ENCODE results near the gene HM13. TPM values are rescaled to one million over a fixed set of nuclear protein-coding genes. Genes with fewer than 3 reads are reported as not detected.
A peak's percentile ranks its signal among the peaks of the same experiment; 100 is the strongest.
"Not testable (repeated sequence)": the region's sequence is repeated elsewhere in the genome, so short reads cannot be mapped to it uniquely, and the experiment has no call there.

HM13 gene
- total and polyA plus RNA-seq, 5 donors from 2014 or later = 111 to 142 (median 134) TPM

DNA sequence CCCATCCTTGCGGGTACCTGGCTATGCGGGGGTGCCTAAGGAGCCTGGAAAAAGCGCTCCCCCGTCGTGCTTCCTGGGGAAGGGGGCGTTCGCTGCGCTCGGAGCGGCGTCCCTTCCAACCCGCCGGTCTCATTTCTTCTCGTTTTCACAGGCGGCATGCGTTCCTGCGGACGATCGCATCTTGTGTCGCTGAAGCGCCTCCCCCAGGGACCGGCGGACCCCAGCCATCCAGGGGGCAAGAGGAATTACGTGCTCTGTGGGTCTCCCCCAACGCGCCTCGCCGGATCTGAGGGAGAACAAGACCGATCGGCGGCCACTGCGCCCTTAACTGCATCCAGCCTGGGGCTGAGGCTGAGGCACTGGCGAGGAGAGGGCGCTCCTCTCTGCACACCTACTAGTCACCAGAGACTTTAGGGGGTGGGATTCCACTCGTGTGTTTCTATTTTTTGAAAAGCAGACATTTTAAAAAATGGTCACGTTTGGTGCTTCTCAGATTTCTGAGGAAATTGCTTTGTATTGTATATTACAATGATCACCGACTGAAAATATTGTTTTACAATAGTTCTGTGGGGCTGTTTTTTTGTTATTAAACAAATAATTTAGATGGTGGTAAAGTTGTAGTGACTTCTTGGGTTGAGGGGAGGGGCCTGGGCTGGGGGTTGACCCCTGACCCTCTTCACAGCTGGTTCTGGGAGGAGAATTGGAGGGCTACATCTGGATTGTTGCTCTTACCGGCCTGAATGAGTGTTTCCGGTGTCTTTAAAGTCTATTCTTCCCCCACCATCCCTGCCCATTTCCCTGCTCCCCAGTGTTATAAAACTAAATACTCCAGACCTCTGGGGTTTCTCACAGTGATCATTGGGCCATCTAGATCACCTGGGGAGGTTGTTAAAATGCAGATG, 91.9 kb downstream of the HM13 start:
- H3K27me3 ChIP-seq (ENCODE audit: control insufficient read depth, insufficient read depth, low read length) = peaks cover 10% of the 10 kb centered on the region
- H3K4me3 ChIP-seq (ENCODE audit: low read depth, low read length) = peak overlapping the region; percentile 82
- no peak overlapping the region for H3K27ac ChIP-seq (ENCODE audit: insufficient read depth, low read length, poor library complexity, severe bottlenecking)
- ATAC-seq (ENCODE audit: low read depth in 2 of 2) = no peak
- Mint-ChIP-seq H3K27me3 (peaks cover 56% of the 10 kb centered on the region), H3K27ac (peak overlapping the region in 1 of 3 donors; percentile 51), H3K4me1 (peaks cover 11 to 34% (median 24%) of the 10 kb centered on the region in 4 donors), H3K9me3 (peaks cover 0 to 3% (median 0%) of the 10 kb centered on the region in 7 donors), H3K36me3 (no peaks in the 10 kb centered on the region), H3K4me3 (peak overlapping the region; percentile 90 to 100 (median 96))
- no peaks in the 10 kb centered on the region for H3K36me3 ChIP-seq (ENCODE audit: control insufficient read depth, insufficient read depth, low read length)
- no peaks in the 10 kb centered on the region for H3K9me3 ChIP-seq (ENCODE audit: control insufficient read depth in 2 of 2, low read length in 2 of 2)
- H3K4me1 ChIP-seq (ENCODE audit: control insufficient read depth, insufficient read depth, low read length, poor library complexity, severe bottlenecking) = peaks cover 40% of the 10 kb centered on the region
- peak in 2 of 3 donors; percentile 13 to 14 for DNase-seq

DNA sequence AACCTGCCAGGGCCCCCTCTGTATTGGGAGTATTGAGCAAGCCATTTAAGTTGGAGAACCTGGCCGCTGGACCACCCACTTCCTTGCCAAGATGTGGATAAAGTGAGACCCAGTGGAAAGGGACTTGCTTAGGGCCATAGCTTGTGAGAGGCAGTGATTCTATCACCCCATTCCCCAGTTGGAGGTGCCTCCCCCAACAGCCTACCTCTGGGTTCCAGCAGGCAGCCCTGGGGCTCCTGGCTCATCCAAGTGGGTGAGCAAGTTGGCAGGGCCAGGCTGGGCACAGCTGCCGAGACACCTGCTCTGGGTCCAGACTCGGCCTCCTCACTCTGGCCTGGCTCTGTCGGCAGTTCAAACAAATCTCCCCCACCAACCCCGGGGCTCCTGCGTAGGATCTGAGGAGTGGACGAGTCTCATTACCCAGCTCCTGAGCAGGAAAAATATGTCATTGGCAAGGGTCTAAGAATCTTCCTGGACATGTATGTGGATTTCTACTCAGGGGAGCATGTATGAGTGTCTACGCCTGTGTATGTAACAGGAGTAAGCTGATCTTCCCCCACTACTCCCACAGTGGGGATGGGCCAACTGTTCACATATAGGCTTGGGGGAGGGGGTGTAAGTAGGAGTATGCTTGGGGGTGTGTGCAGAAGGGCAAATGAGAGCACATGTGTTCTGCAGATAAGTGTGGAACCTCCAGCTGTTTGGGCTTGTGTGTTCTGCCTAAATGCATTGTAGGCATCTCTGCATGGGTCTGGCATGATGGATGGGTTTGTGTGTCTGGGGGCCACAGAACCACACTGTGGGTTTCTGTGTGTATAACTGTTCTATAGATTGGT, 92.8 kb downstream of the HM13 start:
- peaks cover 62% of the 10 kb centered on the region for H3K27me3 Mint-ChIP-seq
- ATAC-seq (ENCODE audit: low read depth in 2 of 2) (no peak), DNase-seq (no peak)
- Histone ChIP-seq H3K4me1 (ENCODE audit: control insufficient read depth, insufficient read depth, low read length, poor library complexity, severe bottlenecking) (peaks cover 40% of the 10 kb centered on the region), H3K4me3 (ENCODE audit: low read depth, low read length) (no peak overlapping the region), H3K36me3 (ENCODE audit: control insufficient read depth, insufficient read depth, low read length) (no peaks in the 10 kb centered on the region), H3K27ac (ENCODE audit: insufficient read depth, low read length, poor library complexity, severe bottlenecking) (no peak overlapping the region), H3K27me3 (ENCODE audit: control insufficient read depth, insufficient read depth, low read length) (peaks cover 10% of the 10 kb centered on the region), H3K9me3 (ENCODE audit: control insufficient read depth in 2 of 2, low read length in 2 of 2) (no peaks in the 10 kb centered on the region)
- H3K4me3 Mint-ChIP-seq = peak overlapping the region; percentile 13 to 100 (median 70)
- peaks cover 0 to 3% (median 0%) of the 10 kb centered on the region in 7 donors for H3K9me3 Mint-ChIP-seq
- H3K36me3 Mint-ChIP-seq = no peaks in the 10 kb centered on the region
- no peak overlapping the region for H3K27ac Mint-ChIP-seq
- peaks cover 11 to 34% (median 24%) of the 10 kb centered on the region in 4 donors for H3K4me1 Mint-ChIP-seq

DNA sequence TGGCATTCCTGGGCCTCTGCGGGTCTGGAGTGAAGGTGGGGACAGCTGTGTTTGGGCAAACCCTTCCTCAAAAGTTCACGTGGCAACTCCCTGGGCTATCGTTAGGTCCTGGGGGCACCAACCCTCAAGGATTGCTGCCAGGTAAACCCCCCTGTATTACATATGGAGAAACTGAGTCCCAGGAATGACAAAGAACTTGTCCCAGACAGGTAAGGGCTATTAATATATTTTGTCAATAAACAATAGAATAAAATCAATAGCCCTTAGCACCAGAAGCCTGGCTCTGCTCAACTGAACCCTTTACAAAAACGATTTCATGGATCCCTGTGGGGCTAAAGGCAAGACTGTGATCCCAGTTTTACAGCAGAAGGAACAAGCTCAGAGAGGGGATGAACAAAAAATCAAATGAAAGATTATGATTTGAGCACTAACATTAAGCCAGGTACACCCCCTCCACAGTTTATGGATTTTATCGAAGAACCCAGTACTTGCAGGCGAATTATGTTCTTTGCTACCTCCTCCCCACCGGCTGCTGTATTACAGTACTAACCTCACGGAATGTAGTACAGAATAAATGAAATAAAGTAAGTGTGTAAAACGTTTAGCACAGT, 93.5 kb downstream of the HM13 start:
- Mint-ChIP-seq H3K9me3 (peaks cover 0 to 3% (median 0%) of the 10 kb centered on the region in 7 donors), H3K27me3 (peaks cover 62% of the 10 kb centered on the region), H3K36me3 (no peaks in the 10 kb centered on the region), H3K4me1 (peaks cover 10 to 32% (median 21%) of the 10 kb centered on the region in 4 donors), H3K27ac (no peak overlapping the region), H3K4me3 (peak overlapping the region in 3 of 4 donors; percentile 13 to 40 (median 39))
- H3K4me3 ChIP-seq (ENCODE audit: low read depth, low read length) = no peak overlapping the region
- DNase-seq = no peak
- H3K36me3 ChIP-seq (ENCODE audit: control insufficient read depth, insufficient read depth, low read length) = no peaks in the 10 kb centered on the region
- ATAC-seq (ENCODE audit: low read depth in 2 of 2) = no peak
- H3K4me1 ChIP-seq (ENCODE audit: control insufficient read depth, insufficient read depth, low read length, poor library complexity, severe bottlenecking) = peaks cover 37% of the 10 kb centered on the region
- H3K27me3 ChIP-seq (ENCODE audit: control insufficient read depth, insufficient read depth, low read length) = peaks cover 10% of the 10 kb centered on the region
- H3K27ac ChIP-seq (ENCODE audit: insufficient read depth, low read length, poor library complexity, severe bottlenecking) = no peak overlapping the region
- no peaks in the 10 kb centered on the region for H3K9me3 ChIP-seq (ENCODE audit: control insufficient read depth in 2 of 2, low read length in 2 of 2)

DNA sequence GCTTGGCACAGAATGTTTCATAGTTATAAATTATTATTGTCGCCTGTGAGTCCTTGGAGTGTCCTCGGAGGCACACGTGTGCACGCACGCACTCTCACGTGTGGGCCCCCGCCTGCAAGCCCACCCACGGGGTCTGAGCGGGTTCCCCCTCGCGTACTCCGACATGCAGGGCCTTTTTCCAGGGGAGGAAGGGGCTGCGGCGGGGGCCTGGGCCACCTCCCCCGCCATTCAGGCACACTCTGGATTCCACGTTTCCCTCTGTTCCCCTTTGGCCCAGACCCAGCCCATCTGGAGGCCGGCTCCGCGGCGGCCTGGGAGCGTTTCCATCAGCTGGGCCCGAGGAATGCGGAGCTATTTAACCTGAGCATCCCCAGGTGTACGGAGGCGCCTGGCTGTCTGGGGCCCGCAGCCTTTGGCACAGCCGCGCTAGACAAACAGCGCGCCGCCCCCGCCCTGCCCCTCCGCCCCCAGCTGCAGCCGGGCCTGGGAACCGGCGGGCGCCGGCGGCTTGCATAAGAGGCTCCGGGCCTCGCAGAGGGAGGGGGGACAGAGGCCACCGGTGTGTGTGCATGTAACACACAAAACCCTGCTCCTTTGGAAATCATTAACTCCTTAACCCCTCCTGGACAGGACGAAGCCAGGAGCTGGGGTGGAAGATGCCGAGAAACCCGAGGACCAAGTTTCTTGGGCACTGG, 94.2 kb downstream of the HM13 start:
- H3K4me3 ChIP-seq (ENCODE audit: low read depth, low read length) = no peak overlapping the region
- Mint-ChIP-seq H3K4me3 (peak overlapping the region in 1 of 4 donors; percentile 39), H3K4me1 (peaks cover 6 to 32% (median 17%) of the 10 kb centered on the region in 4 donors), H3K9me3 (peaks cover 0 to 3% (median 0%) of the 10 kb centered on the region in 7 donors), H3K36me3 (no peaks in the 10 kb centered on the region), H3K27ac (no peak overlapping the region), H3K27me3 (peaks cover 59% of the 10 kb centered on the region)
- no peaks in the 10 kb centered on the region for H3K36me3 ChIP-seq (ENCODE audit: control insufficient read depth, insufficient read depth, low read length)
- peaks cover 10% of the 10 kb centered on the region for H3K27me3 ChIP-seq (ENCODE audit: control insufficient read depth, insufficient read depth, low read length)
- H3K4me1 ChIP-seq (ENCODE audit: control insufficient read depth, insufficient read depth, low read length, poor library complexity, severe bottlenecking) = peaks cover 33% of the 10 kb centered on the region
- DNase-seq (no peak), ATAC-seq (ENCODE audit: low read depth in 2 of 2) (no peak)
- H3K9me3 ChIP-seq (ENCODE audit: control insufficient read depth in 2 of 2, low read length in 2 of 2) = no peaks in the 10 kb centered on the region
- H3K27ac ChIP-seq (ENCODE audit: insufficient read depth, low read length, poor library complexity, severe bottlenecking) = no peak overlapping the region

DNA sequence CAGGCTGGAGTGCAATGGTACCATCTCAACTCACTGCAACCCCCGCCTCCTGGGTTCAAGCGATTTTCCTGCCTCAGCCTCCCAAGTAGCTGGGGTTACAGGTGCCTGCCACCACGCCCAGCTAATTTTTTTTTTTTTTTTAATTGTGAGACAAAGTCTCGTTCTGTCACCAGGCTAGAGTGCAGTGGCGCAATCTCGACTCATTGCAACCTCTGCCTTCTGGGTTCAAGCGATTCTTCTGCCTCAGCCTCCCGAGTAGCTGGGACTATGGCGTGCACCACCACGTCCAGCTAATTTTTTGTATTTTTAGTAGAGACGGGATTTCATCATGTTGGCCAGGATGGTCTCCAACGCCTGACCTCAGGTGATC, 98.0 kb downstream of the HM13 start:
- not testable (repeated sequence) for H3K9me3 ChIP-seq (ENCODE audit: control insufficient read depth in 2 of 2, low read length in 2 of 2); H3K4me3 Mint-ChIP-seq; H3K36me3 ChIP-seq (ENCODE audit: control insufficient read depth, insufficient read depth, low read length); H3K4me3 ChIP-seq (ENCODE audit: low read depth, low read length); DNase-seq; H3K36me3 Mint-ChIP-seq; H3K27ac ChIP-seq (ENCODE audit: insufficient read depth, low read length, poor library complexity, severe bottlenecking); H3K27ac Mint-ChIP-seq; H3K27me3 ChIP-seq (ENCODE audit: control insufficient read depth, insufficient read depth, low read length); H3K4me1 Mint-ChIP-seq; H3K9me3 Mint-ChIP-seq; ATAC-seq (ENCODE audit: low read depth in 2 of 2); H3K4me1 ChIP-seq (ENCODE audit: control insufficient read depth, insufficient read depth, low read length, poor library complexity, severe bottlenecking)
- peaks cover 32% of the 10 kb centered on the region for H3K27me3 Mint-ChIP-seq

DNA sequence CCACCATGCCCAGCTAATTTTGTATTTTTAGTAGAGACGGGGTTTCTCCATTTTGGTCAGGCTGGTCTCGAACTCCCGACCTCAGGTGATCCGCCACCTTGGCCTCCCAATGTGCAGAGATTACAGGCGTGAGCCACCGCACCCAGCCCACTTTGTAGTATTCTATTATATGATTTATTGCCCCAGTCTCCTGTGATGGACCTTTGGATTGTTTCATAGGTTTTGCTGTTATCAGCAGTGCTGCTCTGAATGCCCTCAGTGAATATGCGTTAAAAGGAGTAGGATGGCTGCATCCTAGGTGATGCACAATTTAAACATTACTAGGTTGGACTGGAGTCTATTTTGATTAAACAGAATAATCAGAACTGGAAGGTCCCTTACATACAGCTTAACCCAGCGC, 101.2 kb downstream of the HM13 start:
- Mint-ChIP-seq H3K36me3 (peaks cover 3% of the 10 kb centered on the region), H3K4me3 (no peak overlapping the region), H3K27ac (no peak overlapping the region), H3K27me3 (peaks cover 24% of the 10 kb centered on the region), H3K9me3 (no peaks in the 10 kb centered on the region), H3K4me1 (peaks cover 0 to 5% (median 0%) of the 10 kb centered on the region in 4 donors)
- Histone ChIP-seq H3K9me3 (ENCODE audit: control insufficient read depth in 2 of 2, low read length in 2 of 2) (no peaks in the 10 kb centered on the region), H3K27me3 (ENCODE audit: control insufficient read depth, insufficient read depth, low read length) (no peaks in the 10 kb centered on the region), H3K4me1 (ENCODE audit: control insufficient read depth, insufficient read depth, low read length, poor library complexity, severe bottlenecking) (no peaks in the 10 kb centered on the region), H3K4me3 (ENCODE audit: low read depth, low read length) (no peak overlapping the region), H3K27ac (ENCODE audit: insufficient read depth, low read length, poor library complexity, severe bottlenecking) (no peak overlapping the region), H3K36me3 (ENCODE audit: control insufficient read depth, insufficient read depth, low read length) (no peaks in the 10 kb centered on the region)
- no peak for DNase-seq
- ATAC-seq (ENCODE audit: low read depth in 2 of 2) = no peak
